22Rv1 (cell line): ENCODE results near the gene LRRC3B.

Experiments used
- ZFX ChIP-seq: fragments of 450-650 bp; IDR thresholded peaks from 2 replicates; pipeline ENCODE4 v1.6.1; 2017; ENCODE audit warnings: antibody characterized with exemption, borderline replicate concordance
- TF ChIP-seq, protein P1 (sequence below): fragments of 450-650 bp; IDR thresholded peaks from 2 replicates; pipeline ENCODE4 v1.5.1; 2017; ENCODE audit warnings: mild to moderate bottlenecking

DNA sequence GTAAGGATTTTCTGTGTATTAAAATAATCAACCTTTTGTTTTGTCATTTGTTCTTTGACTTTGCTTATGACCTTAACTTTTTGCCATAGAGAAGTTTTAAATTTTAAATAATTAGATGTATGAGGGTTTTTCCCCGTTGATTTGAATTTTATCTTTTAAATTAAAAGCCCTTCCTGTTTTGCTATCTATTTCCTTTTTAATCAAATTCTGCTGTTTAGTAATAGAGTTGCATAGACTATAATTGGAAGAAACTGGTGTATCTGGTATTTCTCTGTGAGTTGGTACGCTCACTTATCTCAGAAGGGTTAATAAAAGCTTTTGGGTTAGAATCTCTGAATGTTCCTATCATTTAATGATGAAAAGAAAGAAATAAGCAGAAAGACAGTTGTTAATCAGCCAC lies 82.2 kb downstream of the LRRC3B start:
- TF ChIP-seq, protein P1, sequence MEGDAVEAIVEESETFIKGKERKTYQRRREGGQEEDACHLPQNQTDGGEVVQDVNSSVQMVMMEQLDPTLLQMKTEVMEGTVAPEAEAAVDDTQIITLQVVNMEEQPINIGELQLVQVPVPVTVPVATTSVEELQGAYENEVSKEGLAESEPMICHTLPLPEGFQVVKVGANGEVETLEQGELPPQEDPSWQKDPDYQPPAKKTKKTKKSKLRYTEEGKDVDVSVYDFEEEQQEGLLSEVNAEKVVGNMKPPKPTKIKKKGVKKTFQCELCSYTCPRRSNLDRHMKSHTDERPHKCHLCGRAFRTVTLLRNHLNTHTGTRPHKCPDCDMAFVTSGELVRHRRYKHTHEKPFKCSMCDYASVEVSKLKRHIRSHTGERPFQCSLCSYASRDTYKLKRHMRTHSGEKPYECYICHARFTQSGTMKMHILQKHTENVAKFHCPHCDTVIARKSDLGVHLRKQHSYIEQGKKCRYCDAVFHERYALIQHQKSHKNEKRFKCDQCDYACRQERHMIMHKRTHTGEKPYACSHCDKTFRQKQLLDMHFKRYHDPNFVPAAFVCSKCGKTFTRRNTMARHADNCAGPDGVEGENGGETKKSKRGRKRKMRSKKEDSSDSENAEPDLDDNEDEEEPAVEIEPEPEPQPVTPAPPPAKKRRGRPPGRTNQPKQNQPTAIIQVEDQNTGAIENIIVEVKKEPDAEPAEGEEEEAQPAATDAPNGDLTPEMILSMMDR, result no peak
- TF ChIP-seq ZFX, result no peak
